Cardiac fibroblast (primary cell): ENCODE data around the gene DEGS1.
A peak's percentile ranks its signal among the peaks of the same experiment; 100 is the strongest.

Experiments
- DNase-seq, 2 donors: peaks; one replicate each; pipeline versions ENCODE4 v3.0.0 to v3.0.0-alpha.2; 2010; ENCODE audit warnings: low read depth in 2 of 2
- H3K4me3 ChIP-seq, 2 donors: replicated peaks in 1 of 2; 1 replicate in 1 of 2; 2 replicates in 1 of 2; pipeline ENCODE4 v1.5.1; 2011; ENCODE audit warnings: low read depth in 2 of 2, low read length in 2 of 2, mild to moderate bottlenecking in 2 of 2, moderate library complexity in 1 of 2
- CTCF ChIP-seq: IDR thresholded peaks from one replicate; pipeline ENCODE4 v1.5.1; 2011; ENCODE audit warnings: low read depth, mild to moderate bottlenecking, low read length, inconsistent platforms

The DEGS1 gene

DNA sequence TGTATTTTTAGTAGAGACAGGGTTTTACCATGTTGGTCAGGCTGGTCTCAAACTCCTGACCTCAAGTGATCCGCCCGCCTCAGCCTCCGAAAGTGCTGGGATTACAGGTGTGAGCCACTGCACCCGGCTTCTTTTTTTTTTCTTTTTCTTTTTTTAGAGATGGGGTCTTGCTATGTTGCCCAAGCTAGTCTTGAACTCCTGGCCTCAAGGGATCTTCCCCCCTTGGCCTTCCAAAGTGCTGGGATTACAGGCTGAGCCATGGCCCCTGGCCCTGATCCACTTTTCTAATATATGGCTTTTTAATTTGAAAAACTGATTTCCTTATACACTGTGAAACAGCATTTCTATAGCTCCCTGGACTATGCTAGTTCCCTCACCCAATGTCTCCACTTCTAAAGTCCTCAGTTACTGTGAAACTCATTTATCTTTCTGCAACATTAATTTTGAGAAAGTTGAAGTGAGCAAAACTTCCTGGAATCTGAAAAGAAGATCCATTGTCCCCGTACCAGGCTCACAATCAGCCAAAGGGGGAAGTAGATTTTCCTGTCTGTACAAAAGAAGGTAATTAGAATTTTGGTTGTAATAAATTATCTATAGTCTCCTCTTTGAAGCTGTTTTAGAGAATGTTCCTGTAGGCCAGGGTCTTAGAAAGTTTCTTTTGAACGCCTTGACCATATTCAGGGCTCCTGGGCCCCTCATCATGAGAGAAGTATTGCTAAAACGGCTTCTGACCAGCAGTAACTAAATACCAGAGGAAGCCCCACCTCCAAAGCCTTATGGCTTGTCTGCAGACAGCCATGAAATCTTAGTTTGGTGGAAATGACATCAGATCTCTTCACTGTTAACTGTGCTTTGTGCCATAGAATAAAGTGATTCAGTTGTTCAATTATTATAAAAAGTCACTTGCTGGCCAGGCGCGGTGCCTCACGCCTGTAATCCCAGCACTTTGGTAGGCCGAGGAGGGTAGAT, 34.9 kb downstream of the DEGS1 start:
- TF ChIP-seq CTCF: no peak
- H3K4me3 ChIP-seq: no peak overlapping the region
- no peak for DNase-seq

DNA sequence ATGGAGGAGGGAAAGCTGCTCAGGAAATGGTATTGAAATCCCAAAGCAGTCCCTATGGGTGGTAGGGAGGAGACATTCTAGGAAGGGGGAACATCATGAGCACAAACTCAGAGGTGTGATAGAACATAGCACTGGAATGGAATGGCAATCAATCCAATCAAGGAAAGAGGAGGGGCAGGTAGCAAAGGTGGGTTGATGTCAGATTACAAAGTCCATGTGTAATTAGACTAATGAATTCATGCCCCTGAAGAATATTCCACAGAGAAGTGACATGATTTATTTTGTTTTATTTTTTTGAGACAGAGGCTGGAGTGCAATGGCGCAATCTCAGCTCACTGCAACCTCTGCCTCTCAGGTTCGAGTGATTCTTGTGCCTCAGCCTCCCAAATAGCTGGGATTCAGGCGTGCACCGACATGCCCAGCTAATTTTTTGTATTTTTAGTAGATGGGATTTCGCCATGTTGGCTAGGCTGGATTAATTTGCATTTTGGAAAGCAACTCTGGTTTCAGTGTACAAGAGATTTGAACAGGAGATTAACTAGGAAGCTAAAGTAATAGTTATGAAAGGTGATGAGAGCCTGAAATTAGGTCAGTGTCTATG, 36.1 kb downstream of the DEGS1 start:
- DNase-seq: no peak
- H3K4me3 ChIP-seq: no peak overlapping the region
- no peak for TF ChIP-seq CTCF

GRCh38 chr1:224219612-224220059, 36.6 kb downstream of the DEGS1 start:
- TF ChIP-seq CTCF: no peak
- DNase-seq: no peak
- no peak overlapping the region for H3K4me3 ChIP-seq

DNA sequence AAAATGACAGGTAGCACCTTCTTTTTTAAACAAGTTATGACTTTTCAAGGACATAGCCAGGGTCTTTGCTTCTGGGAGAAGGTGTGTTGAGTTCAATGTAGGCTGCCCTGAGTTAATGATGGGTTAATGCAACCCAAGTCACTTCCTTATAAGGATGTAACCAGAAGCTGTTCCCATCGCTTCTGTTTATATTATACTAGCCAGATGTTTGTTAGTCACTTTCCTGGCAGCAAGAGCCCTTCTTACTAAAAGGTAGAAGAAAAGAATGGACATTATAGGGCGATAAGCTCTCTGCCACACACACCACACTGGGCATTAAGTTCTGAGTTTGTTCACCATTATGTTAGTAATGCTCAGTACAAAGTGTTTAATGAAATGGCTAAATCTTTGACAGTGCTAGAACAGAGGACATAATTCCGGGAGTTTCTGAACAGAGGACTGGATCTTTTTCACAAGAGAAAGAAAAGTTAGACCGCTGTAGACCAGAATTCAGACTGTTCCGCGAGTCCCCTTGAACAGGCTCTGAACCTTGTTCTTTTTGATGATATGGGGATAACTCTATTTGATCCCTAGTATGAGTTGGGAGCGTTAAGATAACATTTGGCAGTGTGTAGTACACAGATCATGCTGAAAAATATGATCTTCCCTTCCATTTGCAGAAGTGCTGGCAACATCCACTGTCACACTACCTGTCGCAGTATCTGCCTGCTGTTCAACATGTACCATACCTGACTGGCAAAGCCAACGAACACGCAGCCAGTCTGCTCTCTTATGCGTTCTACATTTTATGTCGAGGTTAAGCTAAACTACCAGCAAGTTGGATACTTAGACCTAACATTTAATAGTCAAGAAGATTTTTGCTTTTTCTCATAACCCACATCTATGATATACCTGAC, 41.0 kb downstream of the DEGS1 start:
- no peak for TF ChIP-seq CTCF
- H3K4me3 ChIP-seq: no peak overlapping the region
- DNase-seq: peak; percentile 74 to 89

DNA sequence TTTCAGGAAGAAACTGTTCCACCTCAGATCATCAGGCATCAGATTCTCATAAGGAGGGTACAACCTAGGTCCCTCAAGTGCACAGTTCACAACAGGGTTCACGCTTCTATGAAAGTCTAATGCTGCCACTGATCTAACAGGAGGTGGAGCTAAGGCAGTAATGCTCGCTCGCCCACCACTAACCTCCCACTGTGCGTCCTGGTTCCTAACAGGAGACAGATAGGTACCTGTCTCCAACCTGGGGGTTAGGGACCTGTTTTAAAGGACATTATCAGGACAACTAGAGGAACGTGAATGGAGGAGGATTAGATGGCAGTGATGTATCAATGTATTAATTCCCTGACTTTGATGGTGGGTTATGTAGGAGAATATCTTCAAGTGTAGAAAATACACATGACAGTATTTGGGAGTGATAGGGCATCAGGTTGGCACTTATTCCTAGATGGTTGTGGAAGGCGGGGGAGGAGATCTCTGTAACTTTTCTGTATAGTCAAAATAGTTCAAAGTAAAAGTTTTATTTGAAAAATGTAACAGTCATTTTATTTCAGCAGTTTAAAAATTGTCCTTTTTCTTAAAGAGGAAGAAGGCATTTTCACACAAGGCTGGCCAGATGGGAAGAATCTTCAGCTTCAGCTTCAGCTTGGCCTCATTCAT, 43.9 kb downstream of the DEGS1 start:
- DNase-seq: no peak
- no peak overlapping the region for H3K4me3 ChIP-seq
- TF ChIP-seq CTCF: no peak

DNA sequence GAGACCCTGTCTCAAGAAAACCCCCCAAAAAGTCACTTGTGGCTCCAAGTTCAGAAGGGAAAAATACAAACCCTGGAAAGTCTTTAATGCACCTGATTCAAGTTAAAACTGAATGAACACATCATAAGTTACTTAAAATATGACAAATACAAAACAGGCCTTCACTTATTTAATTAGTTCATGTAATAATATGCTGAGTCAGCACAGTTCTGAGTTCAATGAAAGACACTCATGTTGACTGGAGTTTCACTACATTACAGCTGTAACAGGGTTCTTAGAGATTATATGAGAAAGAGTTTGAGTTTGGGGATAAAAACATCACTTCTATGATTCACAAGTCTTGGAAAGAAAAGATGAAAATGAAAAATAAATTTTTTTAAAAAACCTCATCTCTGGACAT, 51.0 kb downstream of the DEGS1 start:
- H3K4me3 ChIP-seq: no peak overlapping the region
- no peak for TF ChIP-seq CTCF
- no peak for DNase-seq
